Nucleus accumbens (tissue), 56 donors: ENCODE results near the gene MRPL44.

Experiments used
- DNase-seq, 56 donors: peaks; one replicate each; lab custom pipeline; 2025; lab: John Stamatoyannopoulos, UW

The MRPL44 gene

GRCh38 chr2:223957092-223957851 is at the start of gene MRPL44:
Gene MRPL44 (plus strand): TSS chr2:223957463. CDS start chr2:223957473, 10 bp downstream.
- peak; percentile 71 to 99 (median 95) for DNase-seq

- DNase-seq, result no peak
Observed at GRCh38 chr2:223908304-223908998, 48.8 kb upstream of the MRPL44 start.

- DNase-seq, result no peak
Observed at GRCh38 chr2:223909001-223909741, 48.1 kb upstream of the MRPL44 start.

- no peak for DNase-seq
Observed at GRCh38 chr2:223914324-223914723, 42.9 kb upstream of the MRPL44 start.

GRCh38 chr2:223915071-223915470 is 42.2 kb upstream of the MRPL44 start:
- DNase-seq, result no peak

- no peak for DNase-seq
Observed at GRCh38 chr2:223916181-223916920, 40.9 kb upstream of the MRPL44 start.

DNA sequence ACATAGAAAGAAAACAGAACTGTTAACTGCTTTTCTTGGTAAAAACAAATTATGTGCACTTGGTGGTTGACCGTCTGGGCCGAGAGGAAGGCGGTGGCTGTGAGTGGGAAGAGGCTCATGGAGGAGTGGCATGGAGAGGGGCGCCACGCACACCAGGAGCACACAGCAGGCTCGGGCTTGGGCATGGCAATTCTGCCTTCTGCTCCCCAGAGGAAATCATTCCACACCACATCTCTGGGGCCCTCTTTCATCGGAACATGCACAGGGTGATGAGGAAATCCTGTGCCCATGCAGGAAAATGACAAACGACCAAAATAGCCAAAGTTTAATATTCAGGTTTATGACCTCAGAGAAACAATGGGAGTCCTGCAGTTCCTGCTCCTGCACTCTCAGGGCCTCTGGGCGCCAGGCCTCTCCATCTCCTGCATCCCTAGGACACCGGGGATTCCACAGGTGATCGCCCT is 38.6 kb upstream of the MRPL44 start:
- no peak for DNase-seq

DNA sequence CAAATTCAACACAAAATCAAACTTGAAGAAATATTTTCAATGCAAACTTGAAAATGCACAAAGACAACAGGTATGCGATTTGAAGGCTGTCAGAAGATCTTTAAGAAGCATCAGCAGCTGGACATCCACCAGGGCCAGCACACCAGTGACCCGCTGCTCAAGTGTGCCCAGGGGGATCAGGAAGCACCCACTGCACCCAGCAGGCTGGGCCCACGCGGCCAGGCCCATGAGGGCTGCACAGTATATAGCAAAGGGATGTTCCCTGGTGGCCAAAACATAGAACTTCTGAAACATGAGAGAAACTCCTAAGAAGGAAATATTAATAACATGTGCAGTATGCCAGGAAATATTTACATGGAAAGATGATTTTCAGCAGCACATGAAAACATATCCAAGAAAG is 37.2 kb upstream of the MRPL44 start:
- no peak for DNase-seq

DNA sequence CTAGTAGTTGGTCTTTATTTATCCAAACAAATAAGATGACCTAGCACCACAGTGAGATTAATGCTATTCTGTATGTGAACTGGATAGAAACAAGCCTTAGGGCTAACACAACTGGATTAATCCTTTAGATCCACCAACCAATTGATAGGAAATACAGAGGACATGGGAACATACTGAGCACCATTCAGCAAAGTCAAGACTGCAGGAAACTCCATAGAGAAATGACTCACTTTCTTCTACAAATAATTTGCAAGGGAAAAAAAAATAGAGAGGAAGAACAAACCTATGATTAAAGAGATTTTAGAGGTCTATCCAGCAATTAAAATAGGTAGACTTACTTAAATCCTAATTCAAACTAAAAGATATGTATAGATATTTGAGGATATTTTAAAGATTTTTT is 36.1 kb upstream of the MRPL44 start:
- DNase-seq, result no peak

GRCh38 chr2:223922308-223922707 is 35.0 kb upstream of the MRPL44 start:
- DNase-seq, result no peak

DNA sequence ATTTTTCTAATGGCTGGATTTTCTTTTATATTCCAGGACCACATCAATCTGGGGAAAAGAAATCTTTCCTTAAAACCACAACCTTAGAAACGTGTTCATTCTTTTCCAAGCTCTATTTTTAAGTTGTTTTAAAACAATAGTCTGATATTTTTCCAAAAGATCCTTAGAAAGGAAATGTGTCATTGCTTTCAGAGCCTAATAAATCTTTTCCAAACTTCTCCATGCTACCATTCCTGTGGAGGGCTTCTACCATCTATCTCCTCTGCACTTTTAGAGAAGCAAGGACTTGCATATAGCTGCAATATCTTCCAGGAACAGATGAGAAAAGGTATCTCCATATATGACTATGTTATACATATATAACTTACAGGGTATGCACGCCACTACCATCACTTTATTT is 33.3 kb upstream of the MRPL44 start:
- DNase-seq, result no peak

DNA sequence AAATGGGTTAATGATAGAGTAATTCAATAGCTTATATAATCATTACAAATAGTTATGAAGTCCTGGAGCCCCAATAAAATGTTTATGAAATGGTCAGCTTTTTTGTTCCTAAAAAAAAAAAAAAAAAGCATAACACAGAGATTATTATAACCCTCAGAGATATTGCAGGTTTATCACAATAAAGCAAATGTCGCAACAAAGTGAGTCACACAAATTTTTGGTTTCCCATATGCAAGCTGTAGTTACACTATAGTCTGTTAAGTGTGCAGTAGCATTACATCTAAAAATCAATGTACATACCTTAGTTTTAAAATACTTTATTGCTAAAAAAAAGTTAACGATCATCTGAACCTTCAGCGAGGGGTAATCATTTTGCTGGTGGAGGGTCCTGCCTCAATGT is 32.2 kb upstream of the MRPL44 start:
- DNase-seq, result no peak

DNA sequence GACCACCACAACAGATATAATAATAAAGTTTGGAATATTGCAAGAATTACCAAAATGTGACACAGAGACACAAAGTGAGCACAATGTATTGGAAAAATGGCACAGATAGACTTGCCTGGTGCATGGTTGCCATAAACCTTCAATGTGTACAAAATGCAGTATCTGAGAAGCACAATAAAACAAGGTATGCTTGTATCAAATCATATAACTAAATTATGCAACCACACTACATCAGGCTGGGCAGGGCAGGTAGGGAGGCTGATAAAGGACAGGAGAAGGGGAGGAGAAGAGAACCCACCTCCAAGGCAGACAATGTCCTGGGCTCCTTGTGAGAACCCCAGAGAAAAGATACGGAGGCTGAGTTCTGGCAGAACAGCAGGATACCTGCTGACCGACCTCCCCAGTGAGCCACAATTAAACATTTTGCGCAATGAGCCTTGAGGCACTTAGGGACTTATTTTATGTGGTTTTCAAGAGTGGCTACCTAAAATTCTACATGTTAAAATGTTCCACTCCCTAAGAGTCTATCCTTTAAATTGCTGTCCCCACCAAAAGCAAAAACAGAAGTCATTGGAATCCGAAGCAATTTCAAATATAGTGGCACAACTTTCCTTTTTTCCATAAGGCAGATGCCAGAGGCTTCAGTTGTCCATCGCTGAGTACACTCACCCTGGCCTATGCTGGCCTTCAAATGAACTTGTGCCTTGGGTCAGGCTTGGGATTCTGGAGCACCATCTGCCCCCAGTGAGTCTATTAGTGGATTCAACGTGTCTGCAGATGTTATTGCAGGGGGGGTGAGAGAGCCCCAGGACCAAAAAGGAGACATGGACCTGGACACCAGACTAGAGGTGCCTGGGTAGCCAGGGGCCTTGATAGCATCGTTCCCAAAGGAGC is 28.9 kb upstream of the MRPL44 start:
- DNase-seq, result no peak

DNA sequence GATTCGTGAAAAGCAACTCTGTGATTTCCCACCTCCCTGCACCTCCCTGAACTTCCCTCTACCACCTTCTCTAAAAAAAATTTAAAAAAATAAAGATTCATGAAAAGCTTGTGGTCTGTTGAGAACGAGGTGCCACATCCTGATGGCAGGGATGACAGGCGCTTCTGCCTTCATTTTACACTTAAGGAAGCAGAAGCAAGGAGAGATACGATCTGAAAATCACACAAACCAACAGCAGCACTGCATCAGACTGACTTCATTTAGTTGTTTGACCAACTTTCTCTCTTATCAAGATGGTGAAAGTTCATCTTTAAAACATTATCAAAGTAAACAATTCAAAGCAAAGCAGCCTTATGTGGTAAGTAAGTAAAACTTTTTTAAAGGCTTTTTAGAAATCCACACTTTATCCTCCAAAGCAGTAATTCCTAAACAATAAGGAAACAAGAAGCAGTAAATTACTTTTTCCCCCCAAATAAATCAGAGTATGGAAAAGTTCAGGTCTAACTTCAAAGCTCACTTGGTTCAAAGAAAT is 27.6 kb upstream of the MRPL44 start:
- DNase-seq, result no peak

DNA sequence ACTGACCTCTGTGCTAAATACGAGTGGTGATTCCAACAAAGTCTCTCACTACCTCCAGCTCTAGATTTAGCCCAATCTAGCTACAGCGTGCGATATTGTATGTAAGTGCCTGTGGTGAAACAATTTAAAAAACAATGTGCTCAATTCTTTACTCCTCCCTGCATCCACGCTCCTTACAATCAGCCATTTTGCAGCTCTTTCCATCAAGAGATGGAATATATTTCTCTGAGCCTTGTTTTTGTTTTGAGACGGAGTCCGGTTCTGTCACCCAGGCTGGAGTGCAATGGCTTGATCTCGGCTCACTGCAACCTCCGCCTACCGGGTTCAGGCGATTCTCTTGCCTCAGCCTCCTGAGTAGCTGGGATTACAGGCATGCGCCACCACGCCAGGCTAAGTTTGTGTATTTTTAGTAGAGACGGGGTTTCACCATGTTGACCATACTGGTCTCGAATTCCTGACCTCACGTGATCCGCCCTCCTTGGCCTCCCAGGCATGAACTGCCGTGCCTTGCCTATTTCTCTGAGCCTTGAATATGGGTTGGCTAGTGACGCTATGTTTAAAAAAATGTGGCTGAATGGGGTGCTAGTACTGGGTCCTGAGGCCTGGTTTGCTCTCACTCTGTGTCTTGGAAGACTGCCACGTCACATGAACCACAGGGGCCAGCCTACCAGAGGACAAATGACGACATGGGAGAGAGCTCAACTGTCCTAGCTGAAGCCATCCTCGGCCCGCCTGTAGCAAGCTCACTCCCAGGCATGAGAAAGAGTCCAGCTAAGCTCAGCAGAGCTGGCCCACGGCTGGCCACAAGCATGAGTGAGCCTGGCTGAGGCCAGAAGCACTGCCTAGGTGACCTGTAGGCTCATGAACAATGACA is 26.9 kb upstream of the MRPL44 start:
- peak in 54 of 56 donors; percentile 13 to 91 (median 75) for DNase-seq

DNA sequence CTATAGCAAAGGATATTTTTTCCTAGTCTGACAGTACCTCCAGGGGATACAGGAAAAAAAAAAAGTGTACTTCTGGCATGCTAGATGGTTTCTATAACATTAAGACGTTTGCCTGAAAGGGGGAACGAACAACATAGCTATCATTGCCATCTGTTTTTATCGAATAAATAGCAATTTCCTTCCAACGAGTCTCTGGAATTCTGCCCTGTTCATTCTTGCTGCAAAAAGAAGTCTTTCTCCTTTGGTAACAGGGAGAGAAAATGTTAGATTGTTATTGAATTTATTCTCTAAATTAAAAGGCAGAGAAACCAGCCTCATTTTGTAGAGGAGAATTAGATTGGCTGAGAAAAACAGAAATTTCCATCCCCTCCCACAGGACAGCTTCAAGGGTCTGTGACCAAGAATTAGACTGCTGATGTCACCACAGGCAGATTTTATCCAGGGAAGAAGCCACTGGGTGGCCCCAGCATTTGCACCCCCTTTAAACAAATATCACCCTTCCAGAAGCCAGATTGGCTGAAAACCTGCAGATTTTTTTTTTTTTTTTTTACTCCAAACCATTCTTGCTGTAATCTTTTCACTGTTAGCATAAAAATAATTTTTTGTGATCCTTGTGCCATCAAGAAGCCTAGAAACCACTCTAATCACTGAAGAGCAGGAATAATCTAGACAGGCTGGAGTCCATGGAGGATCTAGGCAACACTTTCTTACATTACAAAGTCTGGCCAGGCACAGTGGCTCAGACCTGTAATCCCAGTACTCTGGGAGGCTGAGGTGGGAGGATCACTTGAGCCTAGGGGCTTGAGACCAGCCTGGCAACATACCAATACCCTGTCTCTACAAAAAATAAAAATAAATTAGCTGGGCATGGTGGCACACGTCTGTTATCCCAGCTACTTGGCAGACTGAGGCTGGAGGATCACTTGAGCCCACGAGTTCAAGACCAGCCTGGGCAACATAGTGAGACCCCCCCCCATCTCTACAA is 24.2 kb upstream of the MRPL44 start:
- no peak for DNase-seq

GRCh38 chr2:223934870-223935269 is 22.4 kb upstream of the MRPL44 start:
- no peak for DNase-seq
